GM19395 (cell line): ENCODE measurements around the gene SYNPO2.
"Not testable (repeated sequence)": the region's sequence is repeated elsewhere in the genome, so short reads cannot be mapped to it uniquely, and the experiment has no call there.

Experiments used
- ATAC-seq: cut with Tn5 transposase; IDR thresholded peaks from one replicate; pipeline ENCODE4 v1.9.1; 2021; ENCODE audit warnings: mild to moderate bottlenecking, moderate library complexity; ENCODE audit not compliant: unreplicated experiment

Gene SYNPO2

DNA sequence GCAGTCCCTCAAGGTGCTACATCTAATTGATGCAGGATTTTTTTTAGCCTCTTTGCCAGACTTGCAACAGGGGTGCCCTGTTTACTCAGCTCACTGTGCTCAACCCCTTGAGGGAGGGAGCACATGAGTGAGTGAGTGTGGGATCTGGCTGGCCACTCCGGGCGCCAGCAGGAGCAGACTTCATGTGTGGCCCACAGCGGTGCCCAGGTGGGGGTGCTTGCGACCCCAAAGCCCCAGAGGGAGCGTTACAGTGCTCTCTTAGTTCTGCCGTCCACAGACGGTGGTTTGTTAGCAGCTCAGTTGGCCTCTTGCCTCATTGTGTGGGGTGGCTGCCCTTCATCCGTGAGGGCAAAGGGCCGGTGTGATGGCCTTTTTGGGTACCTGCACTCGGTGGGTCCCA lies 165.3 kb downstream of the SYNPO2 start:
- no peak for ATAC-seq

DNA sequence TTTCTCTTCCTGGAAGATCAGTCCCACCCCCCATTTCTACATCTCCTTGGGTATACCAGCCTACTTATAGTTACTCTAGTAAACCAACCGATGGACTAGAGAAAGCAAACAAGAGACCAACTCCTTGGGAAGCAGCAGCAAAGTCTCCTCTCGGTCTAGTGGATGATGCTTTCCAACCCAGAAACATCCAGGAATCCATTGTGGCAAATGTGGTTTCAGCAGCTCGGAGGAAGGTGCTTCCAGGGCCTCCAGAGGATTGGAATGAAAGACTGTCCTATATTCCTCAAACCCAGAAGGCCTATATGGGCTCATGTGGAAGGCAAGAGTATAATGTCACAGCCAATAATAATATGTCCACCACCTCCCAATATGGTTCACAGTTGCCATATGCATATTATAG lies 168.8 kb downstream of the SYNPO2 start:
- no peak for ATAC-seq

DNA sequence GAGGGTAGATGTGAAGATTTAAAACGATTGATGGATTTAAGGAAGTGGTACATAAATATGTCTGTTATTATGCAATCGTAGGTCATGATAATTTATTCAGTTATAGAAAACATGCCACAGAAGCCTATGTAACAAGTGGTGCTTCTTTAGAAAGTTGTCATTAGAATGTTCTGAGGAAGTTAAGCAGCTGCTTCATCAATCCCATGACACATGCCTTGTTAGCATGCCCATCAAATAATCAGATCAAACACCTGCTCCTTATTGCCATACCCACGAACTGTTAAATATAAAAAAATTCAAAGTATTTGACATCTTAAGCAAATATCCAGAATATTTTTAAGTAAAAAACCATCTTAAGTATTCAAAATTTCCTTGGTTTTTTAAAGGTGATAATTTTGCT lies 170.6 kb downstream of the SYNPO2 start:
- no peak for ATAC-seq

DNA sequence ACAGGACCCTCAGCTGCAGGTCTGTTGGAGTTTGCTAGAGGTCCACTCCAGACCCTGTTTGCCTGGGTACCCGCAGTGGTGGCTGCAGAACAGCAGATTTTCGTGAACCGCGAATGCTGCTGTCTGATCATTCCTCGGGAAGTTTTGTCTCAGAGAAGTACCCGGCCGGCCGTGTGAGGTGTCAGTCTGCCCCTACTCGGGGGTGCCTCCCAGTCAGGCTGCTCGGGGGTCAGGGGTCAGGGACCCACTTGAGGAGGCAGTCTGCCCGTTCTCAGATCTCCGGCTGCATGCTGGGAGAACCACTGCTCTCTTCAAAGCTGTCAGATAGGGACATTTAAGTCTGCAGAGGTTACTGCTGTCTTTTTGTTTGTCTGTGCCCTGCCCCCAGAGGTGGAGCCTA lies 178.5 kb downstream of the SYNPO2 start:
- not testable (repeated sequence) for ATAC-seq

DNA sequence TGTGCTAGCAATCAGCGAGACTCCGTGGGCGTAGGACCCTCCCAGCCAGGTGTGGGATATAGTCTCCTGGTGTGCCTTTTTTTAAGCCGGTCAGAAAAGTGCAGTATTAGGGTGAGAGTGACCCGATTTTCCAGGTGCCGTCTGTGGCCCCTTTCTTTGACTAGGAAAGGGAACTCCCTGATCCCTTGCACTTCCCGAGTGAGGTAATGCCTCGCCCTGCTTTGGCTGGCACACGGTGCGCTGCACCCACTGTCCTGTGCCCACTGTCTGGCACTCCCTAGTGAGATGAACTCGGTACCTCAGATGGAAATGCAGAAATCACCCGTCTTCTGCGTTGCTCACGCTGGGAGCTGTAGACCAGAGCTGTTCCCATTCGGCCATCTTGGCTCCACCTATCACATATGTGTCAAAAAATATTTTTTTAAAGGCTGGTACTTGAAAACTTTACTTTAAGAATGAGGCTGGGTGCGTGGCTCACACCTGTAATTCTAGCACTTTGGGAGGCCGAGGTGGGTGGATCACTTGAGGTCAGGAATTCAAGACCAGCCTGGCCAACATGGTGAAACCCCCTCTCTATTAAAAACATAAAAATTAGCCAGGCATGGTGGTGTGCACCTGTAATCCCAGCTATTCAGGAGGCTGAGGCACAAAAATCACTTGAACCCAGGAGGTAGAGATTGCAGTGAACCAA lies 179.2 kb downstream of the SYNPO2 start:
- not testable (repeated sequence) for ATAC-seq

DNA sequence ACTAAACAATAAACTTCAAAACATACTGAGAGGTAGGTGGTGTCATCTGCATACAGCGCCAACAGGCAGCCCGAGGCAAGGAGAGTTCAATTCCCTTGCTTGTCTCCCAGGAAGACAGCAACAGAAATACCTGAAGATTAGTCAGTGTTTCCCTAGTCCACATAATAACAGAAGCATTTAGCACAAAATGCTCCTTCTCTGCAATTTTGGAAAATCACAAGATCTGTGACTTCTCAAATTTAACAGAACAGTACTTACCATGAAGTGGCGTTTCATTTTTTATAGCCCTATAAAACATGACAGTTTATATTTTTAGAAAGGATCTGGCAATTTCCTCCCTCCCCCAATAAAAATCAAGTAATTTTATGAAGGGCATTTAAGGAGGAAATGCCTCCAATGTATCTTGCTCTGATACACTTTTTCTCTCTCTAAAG lies 179.9 kb downstream of the SYNPO2 start:
- no peak for ATAC-seq

DNA sequence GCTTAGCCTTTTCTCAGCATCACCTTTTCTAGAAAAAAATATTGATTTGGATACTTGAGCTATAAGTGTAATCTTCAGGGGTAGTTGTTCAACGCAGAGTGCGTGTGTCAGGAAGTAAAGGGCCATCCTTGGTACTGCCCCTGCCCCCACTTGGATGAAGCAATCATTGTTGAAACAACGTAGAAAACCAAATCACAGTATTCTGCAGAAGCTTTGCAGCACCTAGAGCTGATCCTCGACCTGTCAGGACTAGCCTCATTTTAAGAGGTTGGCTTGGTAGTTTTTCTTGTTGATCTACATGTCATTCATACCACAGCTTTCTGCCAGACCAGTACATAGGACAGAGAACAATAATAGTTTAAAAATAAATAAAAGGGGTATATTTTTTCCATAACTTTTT lies 181.6 kb downstream of the SYNPO2 start:
- no peak for ATAC-seq

DNA sequence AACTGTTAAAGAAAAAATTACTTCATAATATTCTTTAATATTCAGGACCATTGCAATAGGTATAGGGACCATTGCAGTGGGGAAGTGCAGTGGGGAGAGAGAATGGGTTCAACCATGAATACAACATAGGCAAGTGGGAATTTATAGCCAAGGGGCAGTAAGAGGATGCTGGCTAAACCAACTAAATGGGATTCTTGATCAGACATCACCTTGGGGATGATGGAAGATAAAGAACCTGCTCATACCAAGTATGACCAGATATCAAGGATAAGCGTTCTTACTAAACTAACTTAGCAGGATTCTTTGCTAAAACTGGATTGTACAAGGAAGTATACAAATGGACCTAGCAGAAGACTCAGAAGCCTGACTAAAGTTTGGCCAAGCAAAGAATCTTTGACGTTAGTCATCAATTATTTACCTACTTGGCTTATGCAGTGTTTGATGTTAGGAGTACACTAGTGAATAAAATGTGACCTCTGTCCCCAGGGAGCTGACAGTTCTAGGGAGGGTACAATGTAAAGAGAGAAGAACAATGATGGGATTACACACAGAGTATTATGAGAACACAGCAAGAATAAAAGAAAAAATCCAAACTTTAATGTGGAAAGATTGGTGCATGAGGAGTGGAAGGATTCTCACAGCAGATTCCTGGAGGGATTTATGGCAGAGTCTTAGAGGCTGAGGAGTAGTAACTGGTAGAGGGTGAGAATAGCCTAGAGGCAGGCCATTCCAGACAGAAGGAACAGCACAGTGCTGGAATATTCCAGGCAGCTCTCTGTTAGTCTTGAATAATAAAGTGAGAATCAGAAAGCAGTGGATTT lies 192.3 kb downstream of the SYNPO2 start:
- ATAC-seq: no peak

DNA sequence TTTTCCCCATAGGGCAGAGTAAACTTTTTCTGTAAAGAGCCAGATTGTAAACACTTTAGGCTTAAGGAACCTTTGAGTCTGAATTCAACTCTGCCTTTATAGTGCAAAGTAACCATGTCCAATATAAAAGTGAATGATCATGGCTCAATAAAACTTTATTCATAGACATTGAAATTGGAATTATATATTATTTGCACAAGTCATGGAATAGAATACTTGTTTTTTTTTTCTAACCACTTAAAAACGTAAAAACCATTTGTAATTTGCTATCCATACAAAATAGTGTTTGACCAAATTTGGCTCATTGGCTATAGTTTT lies 192.8 kb downstream of the SYNPO2 start:
- no peak for ATAC-seq

DNA sequence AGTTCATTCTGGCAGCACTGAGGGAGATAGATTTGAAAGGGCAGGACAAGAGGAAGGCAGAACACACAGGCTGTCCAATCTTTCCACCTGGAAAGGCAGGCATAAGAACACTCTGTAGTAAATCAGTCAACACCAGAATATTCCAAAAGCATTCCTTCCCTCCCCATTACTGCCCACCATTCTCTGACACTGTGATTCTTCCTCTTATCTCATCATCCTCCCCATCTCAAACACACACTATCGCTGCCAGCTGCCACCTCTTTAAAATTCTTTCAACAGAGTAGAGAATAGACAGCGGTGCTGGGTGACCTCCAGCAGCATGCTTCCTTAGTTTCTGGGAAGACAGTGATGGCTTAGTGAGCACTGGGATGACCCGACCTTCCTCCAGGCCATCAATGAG lies 193.3 kb downstream of the SYNPO2 start:
- ATAC-seq: no peak

DNA sequence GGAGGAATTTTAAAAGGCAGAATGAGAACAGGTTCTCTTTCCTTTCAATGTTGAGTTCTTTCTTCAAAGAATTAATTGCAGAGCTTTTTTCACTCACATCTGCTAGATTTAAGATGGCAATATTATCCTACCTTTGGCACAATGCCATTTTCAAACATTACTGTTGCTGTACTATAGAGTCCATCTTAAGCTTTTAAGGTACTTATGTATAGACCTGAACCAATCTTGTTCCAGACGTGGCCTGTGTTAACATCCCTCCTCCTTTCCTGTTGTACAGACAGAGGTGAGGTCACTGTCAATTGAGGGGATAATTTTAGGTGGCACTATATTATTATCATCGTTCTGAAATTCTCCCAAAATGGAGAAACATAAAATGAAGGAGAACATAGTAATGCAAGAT lies 194.0 kb downstream of the SYNPO2 start:
- ATAC-seq: no peak

DNA sequence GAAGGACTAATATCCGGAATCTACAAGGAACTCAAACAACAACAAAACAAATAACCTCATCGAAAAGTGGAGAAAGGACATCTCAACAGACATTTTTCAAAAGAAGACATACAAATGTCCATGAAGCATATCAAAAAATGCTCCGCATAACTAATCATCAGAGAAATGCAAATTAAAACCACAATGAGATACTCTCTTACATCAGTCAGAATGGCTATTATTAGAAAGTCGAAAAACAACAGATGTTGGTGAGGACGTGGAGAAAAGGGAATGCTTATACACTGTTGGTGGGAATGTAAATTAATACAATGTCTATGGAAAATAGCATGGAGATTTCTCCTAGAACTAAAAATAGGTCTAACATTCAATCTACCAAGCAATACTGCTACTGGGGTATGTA lies 195.9 kb downstream of the SYNPO2 start:
- ATAC-seq: no peak

DNA sequence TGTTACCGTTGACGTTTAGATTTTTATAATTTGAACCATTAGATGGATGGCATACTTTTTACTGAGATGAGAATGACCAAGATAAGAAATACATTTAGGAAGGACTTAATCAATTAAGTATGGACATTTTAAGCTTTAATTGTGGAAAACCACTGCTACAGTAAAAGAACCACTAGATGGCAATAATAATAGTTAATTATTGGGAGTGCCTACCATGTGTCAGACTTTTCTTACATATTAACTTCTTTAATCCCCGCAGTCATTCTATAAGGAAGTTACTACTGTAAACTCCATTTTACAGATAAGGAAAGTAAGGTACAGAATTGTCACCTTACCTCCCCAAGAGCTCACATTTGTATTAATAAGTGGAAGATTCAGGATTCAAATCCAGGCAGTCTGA lies 198.5 kb downstream of the SYNPO2 start:
- ATAC-seq: no peak

DNA sequence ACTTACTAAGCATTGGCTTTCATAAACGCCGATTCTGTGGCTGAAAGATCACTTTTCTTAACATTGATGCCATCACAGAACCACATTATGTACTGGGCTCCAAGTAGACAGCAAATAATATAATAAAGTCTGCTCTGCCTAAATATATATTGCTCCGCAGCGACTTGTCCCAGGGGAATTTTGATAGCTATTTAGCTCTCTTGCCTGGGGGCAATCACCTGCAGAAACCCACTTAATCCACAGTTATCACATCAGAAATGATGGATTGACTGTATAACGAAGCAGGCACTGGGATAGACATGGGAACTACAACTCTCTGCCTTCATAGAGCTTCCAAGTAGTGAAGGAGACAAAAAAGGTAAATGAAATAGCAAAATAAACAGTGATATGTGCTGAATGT lies 199.0 kb downstream of the SYNPO2 start:
- ATAC-seq: no peak

DNA sequence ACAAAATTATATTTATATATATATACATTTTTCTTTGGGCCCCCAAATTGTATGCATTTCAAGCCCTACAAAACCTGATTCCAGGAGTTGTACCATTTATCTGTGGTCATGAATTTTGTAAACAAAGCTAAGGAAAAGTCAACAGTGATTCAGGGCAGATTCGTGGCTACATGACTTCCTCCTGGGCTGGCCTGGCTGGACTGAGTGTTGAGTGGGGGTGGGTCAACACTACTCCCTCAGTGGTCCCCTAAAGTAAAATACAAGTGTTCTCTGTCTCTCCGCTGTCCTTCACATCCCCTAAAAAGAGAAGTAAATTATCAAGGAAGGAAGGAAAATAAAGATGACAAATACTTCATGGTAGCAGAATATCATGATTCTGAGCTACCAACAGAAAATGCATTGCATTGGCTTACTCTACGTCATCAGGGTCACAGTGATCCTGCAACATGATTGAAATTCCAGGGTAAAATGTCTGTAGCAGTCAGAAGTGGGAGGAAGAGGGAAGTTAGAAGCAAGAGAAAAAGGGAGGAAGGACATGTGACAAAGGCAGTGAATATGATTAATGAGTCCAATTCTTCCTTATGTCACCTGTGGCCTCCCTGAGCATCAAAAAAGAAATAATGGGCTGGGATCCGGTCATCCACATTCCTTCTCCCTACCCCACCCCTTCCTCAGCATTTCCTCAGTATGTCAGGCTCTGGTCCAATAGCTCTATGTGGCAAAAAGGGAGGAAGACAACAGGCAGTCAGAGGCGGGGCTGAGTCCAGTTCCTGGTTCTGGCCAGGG lies 204.6 kb downstream of the SYNPO2 start:
- no peak for ATAC-seq

DNA sequence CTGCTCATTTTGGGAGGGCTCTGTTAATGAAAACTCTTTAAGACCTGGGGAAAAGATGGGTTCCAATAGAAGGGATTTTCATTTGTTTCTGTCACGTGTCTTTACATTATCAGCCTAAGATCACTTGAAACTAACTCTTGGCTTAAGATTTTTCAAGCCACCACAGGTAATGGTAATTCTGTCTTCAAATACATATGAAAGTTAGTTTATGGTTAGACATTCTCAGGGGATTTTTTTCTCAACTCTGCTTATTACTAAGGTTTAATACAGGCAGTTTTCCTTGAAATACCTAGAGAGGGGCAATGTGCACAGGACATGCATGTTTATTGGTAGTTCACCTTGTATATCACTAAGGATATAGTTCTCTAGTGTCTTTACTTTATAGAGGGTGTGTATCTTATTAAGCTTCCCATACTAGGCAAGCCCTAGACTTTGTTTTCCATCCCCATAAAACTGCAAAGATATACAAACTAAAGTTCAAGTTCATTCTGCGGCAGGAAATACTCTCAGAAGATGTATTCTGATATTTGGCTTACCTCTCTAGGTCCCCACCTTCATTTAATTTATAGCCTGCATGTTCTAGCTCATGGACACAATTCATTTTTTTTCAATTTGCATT lies 208.7 kb downstream of the SYNPO2 start:
- ATAC-seq: no peak

DNA sequence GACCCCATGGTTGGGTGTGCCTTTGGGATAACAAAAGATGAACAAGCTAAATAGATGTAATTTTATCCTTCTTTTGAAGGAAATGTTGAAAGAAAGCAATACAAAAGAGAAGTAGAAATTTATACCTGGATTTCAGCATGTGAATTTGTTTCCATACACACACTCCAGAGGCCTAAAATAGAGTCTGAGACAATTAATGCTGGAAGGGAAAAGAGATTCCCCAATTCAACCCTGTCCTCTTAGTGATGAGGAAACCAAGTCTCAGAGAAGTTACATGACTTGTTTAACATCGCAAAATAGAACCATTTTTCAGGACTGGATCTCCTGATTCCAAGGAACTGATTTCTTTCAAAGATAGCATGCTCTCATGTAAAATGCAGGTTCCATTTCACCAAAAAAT lies 209.7 kb downstream of the SYNPO2 start:
- no peak for ATAC-seq

DNA sequence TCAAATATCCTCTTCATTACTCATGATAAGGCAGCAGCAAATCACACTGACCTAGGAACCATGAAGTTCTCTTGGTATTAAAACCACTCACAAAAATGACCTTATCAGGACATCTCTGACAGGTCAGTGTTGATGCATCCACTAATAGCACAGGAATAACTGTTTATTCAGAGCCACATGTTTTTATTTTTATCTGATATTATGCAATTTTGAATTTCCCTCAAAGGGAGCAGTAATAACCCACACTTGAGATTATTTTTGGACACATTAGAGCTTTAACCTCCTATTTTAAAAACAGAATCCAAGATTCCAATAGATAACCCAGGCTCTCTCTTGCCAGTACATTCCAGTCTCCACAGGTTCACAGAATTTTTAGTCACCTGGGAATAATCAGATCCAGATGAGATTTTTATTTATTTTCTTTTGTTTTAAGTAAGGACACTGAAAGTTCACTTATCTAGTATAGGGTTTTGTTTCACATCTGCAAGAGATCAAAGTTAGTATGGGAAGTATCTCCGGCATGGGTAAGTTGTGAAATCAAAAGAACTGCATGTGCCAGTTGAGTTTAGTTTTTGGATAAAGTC lies 210.7 kb downstream of the SYNPO2 start:
- no peak for ATAC-seq

DNA sequence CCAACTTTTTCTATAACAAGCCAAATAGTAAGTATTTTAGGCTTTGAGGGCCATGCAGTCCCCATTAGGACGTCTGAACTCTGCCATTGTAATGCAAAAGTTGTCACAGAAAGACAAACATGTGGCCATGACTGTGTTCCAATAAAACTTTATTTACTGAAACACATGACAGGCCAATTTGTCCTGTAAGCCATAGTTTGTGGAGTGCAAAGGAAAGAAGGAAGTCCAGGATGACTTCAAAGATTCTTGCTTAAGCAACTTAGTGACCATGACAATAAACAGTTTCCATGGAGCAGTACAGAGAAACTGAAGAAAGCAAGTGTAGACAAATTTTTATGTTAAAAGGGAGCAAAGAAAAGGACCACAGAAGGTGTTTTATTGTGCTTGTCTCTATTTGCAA lies 212.0 kb downstream of the SYNPO2 start:
- no peak for ATAC-seq

DNA sequence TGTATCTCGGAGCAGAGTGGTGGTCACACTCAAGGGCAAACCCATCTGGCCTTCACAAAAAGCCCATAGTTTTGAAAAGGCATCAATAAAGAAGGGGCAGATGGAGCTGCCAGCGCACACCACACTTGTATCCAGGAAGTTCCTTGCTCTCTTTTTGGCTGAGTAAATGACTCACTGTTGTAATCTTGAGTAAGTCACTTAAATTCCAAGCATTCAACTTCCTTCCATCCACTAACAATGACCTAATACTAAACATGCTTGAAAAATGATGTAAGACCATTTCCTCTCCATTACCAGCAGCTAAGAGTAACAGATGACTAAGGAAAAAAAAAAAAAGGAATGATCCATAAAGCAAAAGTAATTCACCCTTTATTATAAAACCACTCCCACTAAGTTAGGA lies 214.6 kb downstream of the SYNPO2 start:
- no peak for ATAC-seq

DNA sequence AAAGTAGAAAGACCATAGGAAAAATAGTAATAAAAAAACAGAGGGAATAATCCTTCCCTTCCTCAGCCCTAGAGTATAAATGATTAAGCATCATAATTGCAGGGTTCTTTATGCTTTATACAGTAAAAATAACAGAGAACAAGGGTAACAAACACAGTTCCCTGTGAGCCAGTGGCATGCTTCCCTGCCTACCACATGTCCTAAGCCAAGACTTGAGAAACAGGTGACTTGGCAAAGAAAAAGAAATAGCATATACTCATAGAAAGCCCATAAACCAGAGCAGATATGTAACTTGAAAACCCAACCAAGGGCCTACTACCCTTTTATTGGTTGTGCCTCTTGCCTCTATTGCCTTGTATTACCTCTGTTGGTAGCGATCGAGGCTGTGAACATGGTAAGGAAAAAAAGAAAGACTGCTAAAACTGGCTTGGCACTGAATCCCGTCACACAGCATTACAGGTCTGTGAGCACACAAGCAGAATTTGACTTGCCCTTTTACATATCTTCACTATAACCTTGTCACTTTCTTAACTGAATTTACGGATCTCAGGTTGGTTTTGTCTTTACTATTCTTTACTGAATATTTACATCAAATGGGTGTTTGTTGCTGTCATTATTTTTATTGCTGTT lies 216.1 kb downstream of the SYNPO2 start:
- ATAC-seq: no peak
